Adipose tissue (tissue), 3 donors: Measurements from ENCODE around the gene ITLN1. TPM values are rescaled to one million over a fixed set of nuclear protein-coding genes. Genes with fewer than 3 reads are reported as not detected.
"Not testable (repeated sequence)": the region's sequence is repeated elsewhere in the genome, so short reads cannot be mapped to it uniquely, and the experiment has no call there.

ENCODE experiments used
- H3K27ac ChIP-seq: one replicate; pipeline ENCODE4 v1.5.1; 2013; ENCODE audit warnings: low read depth, low read length
- WGBS, 3 donors: extraction: QIAGEN DNeasy Blood & Tissue Kit; methylation state at CpG; one replicate each; pipeline ENCODE4 v1.1.7; 2013; 5-methylcytosine and 5-hydroxymethylcytosine counted together
- polyA plus RNA-seq, 3 donors: library from polyadenylated mRNA; stranded (reverse); fragments of 200-250 nt; gene quantifications; one replicate each; pipeline ENCODE4 v1.2.3, GENCODE V29; 2013
- donor health status: healthy with polysubstance abuse.
- donor health status: Bipolar disorder and iron deficiency.
- donor health status: healthy.

Gene ITLN1
- 100 to 1,000 TPM in 1 of 3 donors, 10 to 100 TPM in 1, 1 to 10 TPM in 1; 1.7 to 121 (median 15.7) TPM for polyA plus RNA-seq

- WGBS, 3 donors, result 59 to 61% (median 59%) methylated on average over 5 of the region's 5 CpGs
- H3K27ac ChIP-seq, result no peak within 1 kb of the TSS
Measured at GRCh38 chr1:160885042-160885441, at the start of gene ITLN1. Gene ITLN1 (minus strand): TSS chr1:160885180. CDS start chr1:160884877, 303 bp downstream.

DNA sequence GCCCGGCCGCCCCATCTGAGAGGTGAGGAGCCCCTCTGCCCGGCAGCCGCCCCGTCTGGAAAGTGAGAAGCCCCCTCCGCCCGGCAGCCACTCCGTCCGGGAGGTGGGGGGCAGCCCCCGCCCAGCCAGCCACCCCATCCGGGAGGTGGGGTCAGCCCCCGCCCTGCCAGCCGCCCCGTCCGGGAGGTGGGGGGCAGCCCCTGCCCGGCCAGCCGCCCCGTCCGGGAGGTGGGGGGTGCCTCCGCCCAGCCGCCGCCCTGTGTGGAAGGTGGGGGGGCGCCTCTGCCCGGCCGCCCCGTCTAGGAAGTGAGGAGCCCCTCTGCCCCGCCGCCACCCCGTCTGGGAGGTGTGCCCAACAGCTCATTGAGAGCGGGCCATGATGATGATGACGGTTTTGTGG, 48.3 kb upstream of the ITLN1 start:
- H3K27ac ChIP-seq, result not testable (repeated sequence)
- WGBS, 3 donors, result 92 to 97% (median 95%) methylated on average over 25 to 31 of the region's 31 CpGs

- 53 to 73% (median 68%) methylated on average over 5 of the region's 5 CpGs for WGBS, 3 donors
- H3K27ac ChIP-seq, result no peak overlapping the region
Measured at GRCh38 chr1:160925652-160926244, 40.8 kb upstream of the ITLN1 start.

GRCh38 chr1:160924791-160925651, 40.0 kb upstream of the ITLN1 start:
- WGBS, 3 donors, result 59 to 94% (median 86%) methylated on average over 7 of the region's 7 CpGs
- H3K27ac ChIP-seq, result no peak overlapping the region

- H3K27ac ChIP-seq, result no peak overlapping the region
- WGBS, 3 donors, result 77 to 93% (median 84%) methylated on average over 2 of the region's 2 CpGs
Measured at GRCh38 chr1:160916666-160917065, 31.7 kb upstream of the ITLN1 start.

DNA sequence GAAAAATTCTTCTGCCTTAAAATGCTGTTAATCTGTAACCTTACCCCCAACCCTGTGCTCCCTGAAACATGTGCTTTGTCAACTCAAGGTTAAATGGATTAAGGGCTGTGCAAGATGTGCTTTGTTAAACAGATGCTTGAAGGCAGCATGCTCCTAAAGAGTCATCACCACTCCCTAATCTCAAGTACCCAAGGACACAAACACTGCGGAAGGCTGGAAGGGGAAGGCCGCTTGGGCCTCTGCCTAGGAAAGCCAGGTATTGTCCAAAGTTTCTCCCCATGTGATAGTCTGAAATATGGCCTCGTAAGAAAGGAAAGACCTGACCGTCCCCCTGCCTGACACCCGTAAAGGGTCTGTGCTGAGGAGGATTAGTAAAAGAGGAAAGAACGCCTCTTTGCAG, 28.2 kb upstream of the ITLN1 start:
- WGBS, 3 donors, result 41 to 70% (median 69%) methylated on average over 6 of the region's 6 CpGs
- H3K27ac ChIP-seq, result not testable (repeated sequence)

DNA sequence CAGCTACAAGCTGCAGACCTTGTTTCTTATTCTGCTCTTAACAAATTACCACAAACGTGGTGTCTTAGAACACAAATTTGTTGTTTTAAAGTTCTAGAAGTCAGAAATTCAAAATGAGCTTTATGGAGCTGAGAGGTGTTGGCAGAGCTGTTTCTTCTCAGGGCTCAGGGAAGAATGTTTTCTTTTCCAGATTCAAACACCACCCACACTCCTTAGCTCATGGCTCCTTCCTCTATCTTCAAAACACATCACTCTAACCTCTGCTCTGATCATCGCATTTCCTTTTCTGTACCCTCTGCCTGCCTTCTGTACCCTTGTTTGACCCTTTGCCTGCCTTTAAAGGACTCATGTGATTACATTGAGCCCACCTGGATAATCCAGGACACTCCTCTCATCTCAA, 26.9 kb upstream of the ITLN1 start:
- 34 to 56% (median 52%) methylated on average over 2 of the region's 2 CpGs for WGBS, 3 donors
- H3K27ac ChIP-seq, result no peak overlapping the region

DNA sequence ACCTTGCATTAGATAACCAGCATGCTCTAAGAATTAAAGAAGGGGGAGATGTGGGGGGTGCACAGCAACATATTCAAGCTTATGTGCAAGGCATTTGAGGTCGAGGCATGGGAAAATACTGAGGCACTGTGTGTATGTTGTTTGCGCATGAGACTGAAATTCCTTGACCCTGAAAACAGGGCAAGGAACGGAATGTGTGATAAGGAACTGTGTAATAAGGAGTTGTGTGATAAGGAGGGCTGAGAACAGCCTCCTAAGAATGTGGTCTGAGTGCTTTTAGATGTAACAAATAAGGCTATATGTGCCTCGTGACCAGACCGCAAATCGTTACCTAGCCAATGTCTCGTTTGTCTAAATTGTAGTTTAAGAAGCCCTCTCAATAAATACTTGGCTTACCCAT, 26.5 kb upstream of the ITLN1 start:
- WGBS, 3 donors, result 17 to 58% (median 49%) methylated on average over 7 of the region's 7 CpGs
- no peak overlapping the region for H3K27ac ChIP-seq

DNA sequence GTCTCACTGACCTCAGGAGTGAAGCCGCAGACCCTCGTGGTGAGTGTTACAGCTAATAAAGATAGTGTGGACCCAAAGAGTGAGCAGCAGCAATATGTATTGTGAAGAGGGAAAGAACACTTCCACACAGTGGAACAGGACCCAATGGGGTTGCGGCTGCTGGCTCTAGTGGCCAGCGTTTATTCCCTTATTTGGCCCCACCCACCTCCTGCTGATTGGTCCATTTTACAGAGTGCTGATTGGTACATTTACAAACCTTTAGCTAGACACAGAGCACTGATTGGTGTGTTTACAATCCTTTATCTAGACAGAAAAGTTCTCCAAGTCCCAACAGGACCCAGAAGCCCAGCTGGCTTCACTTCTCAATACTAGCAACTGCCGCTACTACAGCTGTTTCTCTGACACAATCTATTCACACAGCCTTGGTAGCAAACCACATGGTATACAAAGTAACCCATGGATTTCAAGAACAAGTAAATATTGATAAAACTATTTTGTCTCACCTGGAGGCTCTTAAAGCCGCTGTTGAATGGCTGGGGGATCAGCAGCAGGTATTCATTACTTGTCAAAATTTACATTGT, 25.3 kb upstream of the ITLN1 start:
- H3K27ac ChIP-seq, result no peak overlapping the region
- 57 to 70% (median 70%) methylated on average over 6 of the region's 6 CpGs for WGBS, 3 donors

GRCh38 chr1:160907976-160908375, 23.0 kb upstream of the ITLN1 start:
- H3K27ac ChIP-seq, result no peak overlapping the region
- 37 to 74% (median 72%) methylated on average over 7 of the region's 7 CpGs for WGBS, 3 donors

- H3K27ac ChIP-seq, result no peak overlapping the region
- 55 to 76% (median 68%) methylated on average over 4 of the region's 4 CpGs for WGBS, 3 donors
Measured at GRCh38 chr1:160905617-160905989, 20.6 kb upstream of the ITLN1 start.

DNA sequence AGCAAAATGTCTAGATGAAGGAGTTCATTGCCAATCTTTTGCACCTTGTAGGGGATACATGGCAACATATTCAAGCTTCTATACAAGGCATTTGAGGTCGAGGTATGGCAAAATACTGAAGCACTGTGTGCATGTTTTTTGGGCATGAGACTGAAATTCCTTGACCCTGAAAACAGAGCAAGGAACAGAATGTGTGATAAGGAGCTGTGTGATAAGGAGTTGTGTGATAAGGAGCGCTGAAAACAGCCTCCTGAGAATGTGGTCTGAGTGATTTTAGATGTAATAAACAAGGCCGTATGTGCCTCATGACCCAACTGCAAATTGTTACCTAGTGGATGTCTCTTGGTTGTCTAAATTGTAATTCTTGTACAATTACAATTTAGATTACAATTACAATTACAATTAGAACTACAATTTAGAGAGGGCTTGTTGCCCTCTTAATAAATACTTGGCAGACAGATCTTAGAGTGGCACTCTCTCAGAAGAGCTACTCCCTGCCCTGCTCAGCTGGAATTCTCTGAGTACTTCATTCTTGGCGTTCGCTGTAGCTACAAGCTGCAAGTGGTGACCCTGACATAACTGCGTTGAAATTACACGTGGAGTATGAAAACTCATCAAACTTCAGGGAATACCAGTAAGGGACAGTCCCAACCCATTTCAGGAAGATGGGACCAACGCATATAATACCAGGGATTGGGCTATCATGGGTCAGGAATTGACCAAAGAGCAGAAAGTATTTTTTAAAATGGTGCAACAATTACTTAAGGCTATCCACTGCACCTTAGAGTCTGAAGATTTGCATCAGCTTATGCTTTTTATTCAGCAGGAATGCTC, 20.0 kb upstream of the ITLN1 start:
- whole genome bisulfite sequencing, 3 donors, result 41 to 76% (median 72%) methylated on average over 8 of the region's 8 CpGs
- no peak overlapping the region for H3K27ac ChIP-seq

- H3K27ac ChIP-seq, result not testable (repeated sequence)
- 69 to 100% (median 73%) methylated on average over 1 of the region's 1 CpG for WGBS, 3 donors
Measured at GRCh38 chr1:160902251-160902650, 17.3 kb upstream of the ITLN1 start.

DNA sequence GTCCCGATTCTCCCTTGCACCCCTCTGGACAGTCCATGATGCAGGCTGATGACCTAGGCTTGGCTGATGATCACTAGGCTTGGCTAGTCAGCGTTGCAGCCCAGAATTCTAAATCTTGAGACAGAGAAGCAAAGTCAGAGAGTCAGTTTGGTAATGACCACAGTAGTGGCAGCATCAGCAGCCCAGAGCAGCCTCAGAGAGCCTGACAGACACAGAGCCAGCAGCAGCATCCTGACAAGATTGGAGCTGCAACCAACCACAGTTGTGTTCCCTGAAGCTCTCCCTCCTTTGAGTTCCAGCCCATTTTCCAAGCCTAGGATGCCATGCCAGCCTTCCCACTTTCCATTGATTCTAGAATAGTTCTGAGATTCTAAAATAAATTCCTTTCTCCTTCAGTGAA, 16.8 kb upstream of the ITLN1 start:
- no peak overlapping the region for H3K27ac ChIP-seq
- 89 to 97% (median 91%) methylated on average over 2 of the region's 2 CpGs for WGBS, 3 donors

- 61 to 79% (median 64%) methylated on average over 3 of the region's 3 CpGs for WGBS, 3 donors
- not testable (repeated sequence) for H3K27ac ChIP-seq
Measured at GRCh38 chr1:160900683-160901082, 15.7 kb upstream of the ITLN1 start.

GRCh38 chr1:160894368-160895135, 9.6 kb upstream of the ITLN1 start:
- WGBS, 3 donors, result 95% methylated on average over 18 of the region's 18 CpGs
- H3K27ac ChIP-seq, result not testable (repeated sequence)

DNA sequence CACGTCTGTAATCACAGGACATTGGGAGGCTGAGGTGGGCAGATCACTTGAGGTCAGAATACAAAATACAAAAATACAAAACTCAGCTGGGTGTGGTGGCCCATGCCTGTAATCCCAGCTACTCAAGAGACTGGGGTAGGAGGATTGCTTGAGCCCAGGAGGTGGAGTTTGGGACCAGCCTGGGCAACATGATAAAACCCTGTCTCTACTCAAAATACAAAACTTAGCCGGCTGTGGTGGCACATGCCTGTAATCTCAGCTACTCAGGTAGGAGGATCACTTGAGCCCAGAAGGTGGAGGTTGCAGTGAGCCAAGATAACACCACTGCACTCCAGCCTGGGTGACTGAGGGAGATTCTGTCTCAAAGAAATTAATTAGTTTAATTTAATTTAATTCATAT, 6.5 kb upstream of the ITLN1 start:
- no peak overlapping the region for H3K27ac ChIP-seq
- 35 to 70% (median 67%) methylated on average over 2 of the region's 2 CpGs for WGBS, 3 donors

- H3K27ac ChIP-seq, result no peak overlapping the region
- 24 to 32% (median 27%) methylated on average over 2 of the region's 2 CpGs for WGBS, 3 donors
Measured at GRCh38 chr1:160888926-160889325, 3.9 kb upstream of the ITLN1 start.
